CD4-positive, alpha-beta T cell treated with Interleukin-2 at 100 ng/mL for 4 hours (primary cell): ENCODE data around the gene WASF2.

Experiments
- DNase-seq: peaks from one replicate; pipeline ENCODE4 v3.0.0-alpha.2; 2020; ENCODE audit warnings: low spot score

Gene WASF2

DNA sequence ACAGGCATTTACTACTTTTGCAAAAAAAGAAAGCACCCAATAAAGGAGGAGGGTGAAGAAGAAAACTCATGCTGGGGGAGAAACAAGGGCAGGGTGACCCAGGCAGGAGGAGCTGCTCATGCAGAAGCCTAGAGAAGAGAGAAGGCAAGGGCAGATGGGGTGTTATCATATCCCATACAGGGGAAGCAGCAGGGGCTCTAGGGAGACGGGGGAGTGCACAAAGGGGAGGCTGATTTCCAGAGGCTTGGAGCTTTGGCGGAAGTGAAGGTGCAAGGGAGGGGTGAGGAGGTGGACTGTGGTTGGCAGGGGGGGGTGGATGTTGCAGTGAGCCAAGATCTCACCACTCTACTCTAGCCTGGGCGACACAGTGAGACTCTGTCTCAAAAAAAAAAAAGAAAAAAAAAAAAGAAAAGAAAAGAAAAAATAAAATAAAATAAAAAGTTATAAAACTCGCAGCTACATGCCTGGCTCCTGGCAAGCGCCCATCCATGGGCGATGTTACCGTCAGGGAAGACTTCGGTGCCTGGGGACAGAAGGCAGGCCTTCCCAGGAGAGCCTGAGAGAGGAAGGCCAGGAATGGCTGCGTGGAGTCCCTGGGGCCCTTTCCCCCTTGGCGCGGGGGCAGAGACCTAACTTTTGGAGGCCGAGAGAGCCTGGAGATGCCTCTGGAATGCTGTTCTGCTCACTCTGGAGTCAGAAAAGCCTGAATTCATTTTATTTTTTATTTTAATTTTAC, 112.0 kb downstream of the WASF2 start:
- DNase-seq: no peak

DNA sequence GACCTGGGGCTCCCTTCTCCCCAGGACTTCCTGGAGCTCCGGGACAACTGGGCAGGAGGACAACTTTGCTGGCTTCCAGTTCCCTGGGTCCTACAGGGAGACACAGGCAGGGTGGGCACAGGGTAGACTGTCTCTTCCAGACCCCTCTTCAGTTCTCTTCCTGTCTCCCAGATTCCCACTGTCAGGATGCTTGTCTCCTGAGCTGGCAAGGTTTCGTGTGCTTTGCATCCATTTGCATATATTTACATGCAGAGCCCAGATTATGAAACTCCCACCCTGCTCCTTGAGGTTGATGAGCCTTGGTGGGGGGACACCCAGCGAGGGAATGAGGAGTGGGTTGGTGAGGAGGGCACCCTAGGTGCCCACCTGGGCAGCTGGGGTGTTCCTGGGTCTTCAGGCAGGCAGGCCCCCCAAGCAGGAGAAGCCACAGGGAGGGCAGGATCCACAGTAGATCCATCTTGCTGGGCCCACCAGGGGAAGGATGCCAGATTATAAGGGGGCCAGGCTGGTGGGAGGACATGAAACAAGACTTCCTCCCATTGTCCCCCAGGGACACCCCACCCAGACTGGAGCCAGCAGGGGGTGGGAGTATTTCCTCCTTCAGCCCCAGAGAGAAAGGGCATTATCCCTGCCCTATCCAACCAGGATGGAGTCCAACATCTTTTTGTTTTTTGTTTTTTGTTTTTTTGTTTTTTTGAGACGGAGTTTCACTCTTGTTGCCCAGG, 115.4 kb downstream of the WASF2 start, which contains the start of gene FCN3:
Gene FCN3 (minus strand): TSS at position 463 of the 725 bp plus-strand sequence. CDS start 6 bp downstream, at position 457.
- no peak for DNase-seq

DNA sequence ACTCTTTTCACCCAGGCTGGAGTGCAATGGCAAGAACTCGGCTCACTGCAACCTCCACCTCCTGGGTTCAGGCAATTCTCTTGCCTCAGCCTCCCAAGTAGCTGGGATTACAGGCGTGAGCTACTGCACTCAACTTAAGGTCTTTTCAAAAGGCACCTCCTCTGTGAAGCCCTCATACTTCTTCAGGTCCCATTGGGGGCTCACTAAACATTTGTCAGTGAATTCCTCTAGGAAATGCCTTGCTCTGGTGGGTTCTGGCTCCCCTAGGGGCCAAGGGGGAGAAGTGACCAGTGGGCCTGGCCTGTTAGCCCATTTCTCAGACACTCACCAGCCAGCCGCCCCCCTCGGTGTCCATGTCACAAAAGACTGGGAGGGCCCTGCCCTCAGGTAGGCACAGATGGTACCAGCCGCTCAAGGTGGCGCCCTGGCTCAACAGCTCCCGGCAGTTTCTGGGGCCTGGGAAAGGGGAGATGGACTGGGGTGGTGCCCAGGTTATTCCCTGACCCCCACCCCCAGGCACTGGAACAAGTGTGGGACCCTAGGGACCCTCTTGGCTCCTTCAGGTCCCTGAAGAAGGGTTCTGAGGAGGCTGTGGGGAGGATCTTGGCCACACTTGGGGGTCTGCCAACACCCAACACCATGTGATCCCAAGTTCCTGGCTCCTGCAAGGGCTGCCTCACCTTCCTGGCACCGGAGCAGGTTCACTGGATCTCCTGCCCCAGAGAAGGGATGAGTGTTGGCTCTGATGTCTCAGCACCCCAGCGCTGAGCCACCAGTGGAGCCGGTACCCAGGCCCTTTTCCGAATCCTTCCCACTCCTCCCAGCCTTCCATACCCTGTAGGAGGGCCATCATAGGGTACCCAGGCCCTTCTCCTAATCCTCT, 116.9 kb downstream of the WASF2 start:
- no peak for DNase-seq

DNA sequence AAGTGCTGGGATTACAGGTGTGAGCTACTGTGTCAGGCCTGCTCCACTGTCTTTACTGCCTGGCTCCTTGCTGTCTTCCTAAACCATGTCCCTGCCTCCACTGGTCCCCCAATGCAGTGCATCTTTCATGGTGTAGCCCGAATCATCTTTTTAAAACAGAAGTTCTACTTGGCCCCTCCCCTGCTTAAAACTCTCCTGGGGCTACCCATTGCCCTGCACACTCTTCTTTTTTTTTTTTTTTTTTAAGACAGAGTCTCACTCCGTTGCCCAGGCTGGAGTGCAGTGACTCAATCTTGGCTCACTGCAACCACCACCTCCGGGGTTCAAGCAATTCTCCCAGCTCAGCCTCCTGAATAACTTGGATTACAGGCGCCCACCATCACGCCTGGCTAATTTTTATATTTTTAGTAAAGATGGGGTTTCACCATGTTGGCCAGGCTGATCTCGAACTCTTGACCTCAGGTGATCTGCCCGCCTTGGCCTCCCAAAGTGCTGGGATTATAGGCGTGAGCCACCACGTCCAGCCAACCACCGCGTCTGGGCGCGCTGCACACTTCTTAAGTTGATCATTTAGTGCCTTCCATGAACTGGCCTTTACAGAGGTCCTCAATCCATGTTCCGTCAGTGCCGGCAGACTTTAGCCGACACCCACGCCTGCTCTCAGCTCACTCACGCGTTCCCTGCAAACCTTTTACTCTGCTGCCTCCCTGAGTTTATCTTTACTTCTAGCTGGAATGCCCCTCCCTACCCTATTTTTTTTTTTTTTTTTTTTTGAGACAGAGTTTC, 117.8 kb downstream of the WASF2 start:
- DNase-seq: no peak

DNA sequence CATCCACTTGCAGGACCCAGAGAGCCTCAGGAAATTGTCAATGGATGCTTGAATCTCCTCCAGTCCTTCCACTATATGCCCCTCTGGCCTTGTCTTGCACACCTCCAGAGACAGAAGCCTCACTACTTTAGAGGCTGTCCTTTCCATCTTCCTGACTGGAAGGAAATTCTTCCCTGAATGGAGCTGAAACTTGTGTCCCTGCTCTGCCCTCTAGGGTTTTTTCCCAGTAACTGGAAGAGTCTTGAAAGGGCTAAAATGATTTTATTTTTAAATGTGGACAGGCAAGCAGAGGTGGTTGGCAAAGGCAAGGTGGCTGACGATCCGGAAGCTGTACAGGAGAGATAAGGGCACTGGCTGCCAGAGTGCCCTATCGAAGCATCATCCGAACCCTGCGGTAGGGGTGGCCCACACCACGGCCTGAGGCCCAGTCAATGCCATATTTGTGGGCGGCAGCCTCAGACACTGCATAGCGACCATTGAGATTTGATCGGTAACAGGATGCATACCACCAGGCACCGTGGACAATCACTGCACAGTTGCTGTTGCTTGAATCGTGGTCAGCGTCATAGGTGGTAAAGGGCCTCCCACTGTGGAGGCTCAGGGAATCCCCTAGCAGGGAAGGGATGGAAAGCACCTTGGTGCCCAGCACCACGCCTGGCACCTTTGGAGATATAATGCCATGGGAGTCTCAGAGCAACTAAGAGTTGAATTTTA, 120.9 kb downstream of the WASF2 start:
- no peak for DNase-seq

DNA sequence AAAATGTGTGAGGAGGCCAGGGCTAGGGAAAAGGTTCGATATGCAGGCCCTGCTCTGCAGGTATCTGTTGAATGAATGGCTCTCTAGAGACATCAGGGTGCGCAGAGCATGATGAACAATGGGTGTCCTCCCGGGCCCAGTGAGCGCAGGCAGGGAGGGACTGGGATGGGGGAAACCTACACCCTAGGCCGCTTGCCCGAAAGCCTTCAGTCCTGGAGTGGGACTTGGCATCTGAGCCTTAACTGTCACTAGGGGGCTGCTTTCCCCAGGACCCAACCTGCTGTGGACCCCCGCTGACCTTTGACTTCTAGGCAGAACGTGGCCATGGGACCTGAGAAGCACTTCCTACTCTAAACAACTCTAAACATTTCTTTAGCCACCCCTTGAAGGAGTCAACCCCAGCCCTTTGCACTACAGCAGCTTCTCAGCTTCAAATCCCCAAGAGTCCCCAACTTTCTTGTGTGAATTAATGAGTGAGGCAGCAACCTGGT, 122.8 kb downstream of the WASF2 start:
- DNase-seq: no peak

DNA sequence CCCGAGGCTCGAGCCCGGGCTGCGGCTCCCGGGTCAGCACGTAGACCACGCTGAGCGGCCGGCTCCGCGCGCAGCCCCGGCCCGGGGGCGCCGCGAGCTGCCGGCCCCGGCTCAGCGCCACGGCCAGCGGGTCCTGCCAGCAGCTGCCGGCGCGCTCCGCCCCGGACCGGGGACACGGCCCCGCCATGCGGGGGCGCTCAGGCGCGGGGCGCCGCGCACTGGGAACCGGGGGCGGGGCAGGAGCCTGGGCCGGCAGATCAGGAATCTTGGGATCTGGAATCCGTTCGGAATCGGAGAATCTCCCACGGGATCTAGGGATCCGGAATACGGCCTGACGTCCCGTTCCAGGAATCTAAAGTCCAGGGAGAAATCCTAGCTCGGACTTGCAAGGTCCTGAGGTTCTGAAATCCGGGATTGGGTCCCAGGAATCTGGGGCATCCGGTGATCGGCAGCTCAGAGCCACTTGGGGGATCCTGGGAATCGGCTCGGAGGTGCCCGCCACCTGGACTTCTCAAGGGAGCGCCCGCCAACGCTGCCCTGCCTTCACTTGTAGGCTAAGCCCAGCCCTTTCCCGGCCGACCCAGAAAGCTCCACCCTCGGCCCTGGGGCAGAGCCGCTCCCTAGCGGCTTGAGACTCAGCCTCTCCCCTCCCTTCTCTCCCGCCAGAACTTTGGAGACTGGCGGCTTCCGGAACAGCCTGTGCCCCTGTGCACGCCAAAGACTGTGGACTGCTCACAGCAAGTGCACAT, 123.4 kb downstream of the WASF2 start, which contains the start of gene MAP3K6:
Gene MAP3K6 (minus strand): TSS at position 551 of the 749 bp plus-strand sequence. CDS start 364 bp downstream, at position 187.
- peak; percentile 16 for DNase-seq

DNA sequence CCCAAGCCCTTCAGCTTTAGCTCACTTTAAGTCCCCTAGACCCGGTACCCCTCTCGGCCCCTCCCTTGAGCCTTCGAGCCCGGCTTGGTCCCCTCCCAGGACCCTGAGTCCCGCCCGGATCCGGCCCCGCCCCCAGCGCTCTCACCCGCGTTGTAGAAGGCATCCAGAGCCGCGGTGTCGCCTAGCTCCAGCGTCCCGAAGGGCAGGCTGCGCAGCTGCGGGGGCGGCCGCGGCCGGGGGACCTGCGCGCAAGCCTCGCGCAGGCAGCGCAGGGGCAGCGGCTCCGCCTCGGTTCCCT, 123.9 kb downstream of the WASF2 start:
- peak; percentile 69 for DNase-seq

DNA sequence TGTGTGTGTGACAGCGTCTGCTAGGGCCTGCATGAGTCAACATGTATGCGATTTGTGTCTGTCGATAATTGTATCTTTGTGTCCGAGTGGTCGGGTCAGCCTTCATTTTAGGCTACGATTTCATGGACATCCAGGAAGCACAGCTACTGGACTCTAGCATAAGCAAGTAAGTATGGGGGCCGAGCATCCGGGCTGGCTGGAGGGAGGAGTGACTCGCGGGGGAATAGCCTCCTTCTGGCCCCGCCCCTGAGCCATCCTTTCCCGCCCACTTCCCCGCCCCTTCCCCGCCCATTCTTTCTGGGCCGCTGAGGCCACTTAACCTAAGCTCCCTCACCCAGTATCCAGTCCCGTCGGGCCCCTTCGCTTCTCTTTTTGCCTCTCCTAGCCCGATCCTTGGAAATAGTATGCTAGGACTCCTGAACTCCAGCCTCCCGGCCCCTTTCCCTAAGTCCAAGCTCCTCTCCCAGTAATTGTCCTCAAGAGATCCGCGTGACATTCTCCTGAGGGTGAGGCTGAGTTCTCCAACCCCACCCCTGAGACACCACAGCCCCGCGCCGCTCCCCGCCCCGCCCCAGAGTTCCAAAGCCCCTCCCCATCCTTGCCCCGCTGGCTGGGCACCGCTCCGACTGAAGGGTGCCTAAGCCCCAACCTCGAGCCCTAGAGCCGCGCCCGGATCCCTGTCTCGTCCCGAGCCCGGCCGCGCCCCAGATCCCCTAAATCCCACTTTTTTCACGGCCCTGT, 124.4 kb downstream of the WASF2 start:
- DNase-seq: peak; percentile 78

DNA sequence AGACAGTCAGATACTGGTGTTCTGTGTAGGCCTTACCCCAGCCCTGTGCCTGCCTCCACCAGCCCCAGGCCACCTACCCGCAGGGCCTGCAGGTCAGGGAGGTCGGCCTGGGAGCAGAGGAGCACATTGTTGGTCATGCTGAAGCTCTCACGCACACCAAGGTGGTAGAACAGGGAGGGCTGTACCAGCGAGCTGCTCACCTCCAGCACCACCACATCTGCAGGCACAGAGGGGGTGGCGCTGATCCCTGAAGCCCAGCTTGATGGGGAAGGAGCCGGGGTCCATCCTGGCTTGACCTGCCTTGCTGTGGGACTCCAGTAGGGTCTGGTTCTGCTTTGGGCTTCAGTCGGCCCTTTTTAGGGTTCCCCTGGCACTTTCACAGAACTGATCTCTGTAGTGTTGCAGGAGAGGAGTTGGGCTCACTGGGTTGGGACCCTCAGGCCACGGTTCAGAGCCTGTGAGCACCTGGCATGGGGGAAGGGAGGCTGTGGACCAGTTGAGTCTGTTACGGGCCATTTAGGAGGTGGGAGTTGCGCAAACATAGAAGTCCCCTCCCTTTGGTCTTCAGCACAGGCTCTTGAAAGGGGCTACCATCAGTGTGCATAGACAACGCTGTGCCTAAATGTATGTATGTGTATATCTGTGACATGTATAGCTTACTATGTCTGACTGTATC, 125.1 kb downstream of the WASF2 start:
- no peak for DNase-seq

DNA sequence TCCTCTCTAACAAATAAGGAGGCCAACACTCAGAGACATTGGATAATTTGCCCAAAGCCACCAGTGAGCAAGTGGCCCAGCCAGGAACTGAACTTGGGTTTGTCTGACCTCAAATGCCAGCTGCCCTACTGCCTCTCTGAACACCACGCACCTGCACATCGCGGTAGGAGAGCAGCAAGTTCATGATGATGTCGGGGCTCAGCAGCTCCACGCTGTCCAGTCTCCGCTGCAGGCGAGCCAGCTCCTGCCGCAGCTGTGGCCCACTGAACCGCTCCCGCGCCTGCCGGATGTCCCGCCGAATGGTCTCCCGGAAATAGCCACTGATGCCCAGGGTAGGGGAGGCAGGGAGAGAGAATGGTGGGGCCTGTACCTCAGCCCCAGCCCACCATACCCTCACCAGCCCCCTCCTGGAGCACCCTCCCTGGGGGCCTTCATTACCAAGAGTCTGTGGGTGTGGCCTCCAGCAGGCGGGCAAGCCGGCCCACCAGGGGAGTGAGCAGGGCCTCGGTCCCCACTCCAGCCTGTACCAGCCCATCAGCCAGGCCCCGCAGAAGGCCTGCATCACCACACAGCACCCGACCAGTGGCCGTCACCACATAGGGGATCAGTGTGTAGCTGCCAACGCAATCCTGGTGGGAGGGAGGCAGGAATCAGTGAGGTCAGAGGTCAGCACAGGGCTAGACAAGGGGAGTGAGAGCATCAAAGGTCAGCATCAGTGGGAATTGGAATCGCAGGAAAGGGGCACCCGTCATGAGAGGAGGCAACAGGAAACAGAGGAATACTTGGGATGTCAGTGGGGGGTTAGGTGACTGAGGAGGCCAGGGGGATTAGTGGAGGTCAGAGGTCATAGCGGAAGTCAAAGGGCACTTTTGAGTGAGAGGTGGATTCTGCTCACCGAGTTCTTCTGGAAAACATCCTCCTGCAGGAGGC, 125.9 kb downstream of the WASF2 start:
- no peak for DNase-seq

DNA sequence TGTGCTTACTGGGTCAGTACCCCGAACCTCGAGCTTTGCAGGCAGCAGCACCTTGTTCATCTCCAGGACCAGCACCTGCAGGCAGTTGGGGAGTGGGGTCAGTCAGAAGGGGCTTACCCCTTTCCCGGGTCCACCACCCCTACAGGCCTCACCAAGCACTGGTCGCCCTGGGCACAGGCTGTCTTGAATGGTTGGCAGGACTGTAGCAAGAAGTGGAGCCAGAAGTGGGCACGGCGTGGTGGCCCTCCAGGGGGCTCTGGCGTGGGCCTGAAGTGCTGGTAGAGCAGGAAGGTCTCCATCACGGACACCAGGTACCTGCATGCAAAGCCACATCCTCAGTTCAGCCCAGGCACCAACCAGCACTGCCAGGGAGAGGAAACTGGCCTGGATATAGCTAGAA, 128.4 kb downstream of the WASF2 start:
- DNase-seq: no peak

DNA sequence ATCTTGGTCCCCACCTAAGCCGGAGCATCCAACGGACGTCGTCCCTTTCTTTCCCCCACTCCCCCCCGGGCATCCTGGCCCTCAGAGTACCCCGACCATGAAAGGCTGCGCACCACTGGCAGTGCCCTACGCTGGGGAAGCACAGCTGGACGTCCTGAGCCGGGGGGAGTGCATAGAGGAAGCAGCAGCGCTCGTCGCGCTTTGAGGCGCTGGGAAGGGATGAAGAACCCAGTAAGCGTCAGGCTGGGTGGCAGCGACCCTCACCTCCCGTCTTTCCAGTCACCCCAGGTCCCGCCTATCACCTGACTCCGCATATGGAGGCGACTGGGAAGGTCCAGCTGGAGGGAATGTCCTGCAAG, 128.9 kb downstream of the WASF2 start:
- DNase-seq: no peak

DNA sequence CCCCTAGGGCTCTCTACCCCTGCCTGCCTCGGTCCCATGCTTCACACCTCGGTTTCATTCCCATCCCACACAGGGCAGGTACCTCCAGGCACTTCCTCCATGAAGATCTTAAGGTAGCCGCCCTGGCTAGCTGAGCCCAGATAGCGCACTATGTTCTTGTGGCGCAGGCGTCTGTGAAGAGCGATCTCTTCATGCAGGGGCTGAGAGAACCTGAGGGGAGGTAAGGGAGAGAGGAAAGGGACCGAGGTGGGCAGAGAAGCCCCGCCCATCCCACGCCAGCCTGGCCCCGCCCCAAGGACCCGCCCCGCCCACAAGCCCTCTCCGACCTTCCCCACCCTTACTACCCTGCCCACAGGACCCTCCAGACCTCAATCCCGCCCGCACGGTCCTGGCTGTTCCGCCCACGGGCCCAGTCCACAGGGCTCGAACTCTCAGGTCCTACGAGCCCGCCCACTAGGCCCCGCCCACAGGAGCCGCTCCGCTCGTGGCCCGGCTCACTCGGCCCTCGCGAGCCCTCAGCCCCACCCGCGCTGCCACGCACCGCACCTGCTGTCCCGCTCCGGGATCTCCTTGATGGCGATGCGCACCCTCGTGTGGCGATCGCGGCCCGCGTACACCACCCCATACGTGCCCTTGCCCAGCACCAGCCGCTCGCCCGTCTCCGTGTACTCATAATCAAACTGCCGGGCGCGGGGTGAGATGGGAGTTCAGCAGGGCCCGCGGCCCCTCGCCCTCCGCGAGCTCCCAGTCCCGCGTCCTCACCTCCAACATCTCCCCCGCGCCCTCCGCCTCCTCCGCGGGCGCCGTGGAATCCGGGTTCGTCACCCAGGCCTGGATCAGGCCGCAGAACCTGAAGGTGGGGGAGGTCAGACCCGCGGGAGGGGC, 129.6 kb downstream of the WASF2 start:
- DNase-seq: peak; percentile 36

DNA sequence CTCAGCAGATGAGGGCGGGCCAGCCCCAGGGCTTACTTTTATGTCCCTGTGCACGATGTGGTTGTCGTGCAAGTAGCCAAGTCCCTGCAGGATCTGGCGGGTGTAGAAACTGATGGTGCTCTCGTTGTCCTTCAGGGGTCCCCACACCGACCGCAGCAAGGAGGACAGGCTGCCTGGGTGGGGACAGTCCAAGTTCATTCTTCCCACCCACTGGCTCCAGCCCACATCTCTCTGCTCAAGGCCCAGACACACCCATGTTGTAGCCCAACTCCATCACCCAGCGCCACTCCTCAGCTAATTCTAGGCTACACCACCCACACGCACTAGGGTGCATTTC, 130.2 kb downstream of the WASF2 start:
- no peak for DNase-seq

DNA sequence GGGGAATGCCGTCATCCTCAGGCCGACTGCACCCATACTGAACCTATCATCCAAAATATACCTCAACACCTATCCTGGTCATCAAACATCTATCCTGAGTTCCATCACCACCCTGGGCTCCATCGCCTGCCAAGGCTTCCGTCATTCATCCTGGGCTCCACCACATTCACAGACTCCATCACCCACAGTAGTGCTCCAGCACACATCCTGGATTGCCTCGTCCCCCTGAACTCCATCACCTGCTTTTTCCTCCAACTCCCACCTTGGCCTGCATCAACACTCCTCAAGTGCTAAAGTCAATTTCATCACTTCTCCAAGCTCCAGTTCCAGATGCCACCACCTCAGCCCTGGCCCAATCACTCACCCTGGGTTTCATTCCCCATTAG, 131.0 kb downstream of the WASF2 start:
- no peak for DNase-seq
